Activated B cell treated with CpG ODN at 0.5 μM for 24 hours (primary cell): Measurements from ENCODE around the gene UGCG. TPM values are rescaled to one million over a fixed set of nuclear protein-coding genes. Genes with fewer than 3 reads are reported as not detected.
A peak's percentile ranks its signal among the peaks of the same experiment; 100 is the strongest.

Experiments
- ATAC-seq: fragments of 200-7000 bp; cut with Tn5 transposase; one replicate; pipeline ENCODE4 v1.10.0; 2021; ENCODE audit warnings: low read depth, mild to moderate bottlenecking, moderate library complexity
- CTCF ChIA-PET: fragments of 350-600 bp; sonication (Branson Sonifier 250); formaldehyde crosslinking; loops from one replicate; lab custom pipeline; 2021; ENCODE audit warnings: antibody characterized with exemption; lab: Charles Lee
- POLR2A ChIA-PET: fragments of 350-600 bp; sonication (Branson Sonifier 250); formaldehyde crosslinking; loops from one replicate; lab custom pipeline; 2021; ENCODE audit warnings: antibody characterized with exemption; lab: Charles Lee
- DNase-seq: peaks from one replicate; pipeline ENCODE4 v3.0.0; 2022
- H3K27ac Mint-ChIP-seq: one replicate; pipeline ENCODE4 v1.8.0; 2020; ENCODE audit warnings: mixed read lengths
- H3K27me3 Mint-ChIP-seq: one replicate; pipeline ENCODE4 v1.8.0; 2021; ENCODE audit warnings: mixed read lengths
- H3K36me3 Mint-ChIP-seq: one replicate; pipeline ENCODE4 v1.8.0; 2021; ENCODE audit warnings: low read depth, mixed read lengths
- H3K4me1 Mint-ChIP-seq: one replicate; pipeline ENCODE4 v1.8.0; 2021; ENCODE audit warnings: mixed read lengths
- H3K4me3 Mint-ChIP-seq: one replicate; pipeline ENCODE4 v1.8.0; 2020; ENCODE audit warnings: mild to moderate bottlenecking, mixed read lengths
- H3K9me3 Mint-ChIP-seq: one replicate; pipeline ENCODE4 v1.8.0; 2020; ENCODE audit warnings: mixed read lengths
- CTCF ChIP-seq: fragments of 200-600 bp; IDR thresholded peaks from one replicate; pipeline ENCODE4 v1.8.0; 2022; ENCODE audit warnings: antibody characterized with exemption, mild to moderate bottlenecking
- intact Hi-C: fragments of 100-400 bp; cut with micrococcal nuclease; formaldehyde crosslinking; loops from one replicate; pipeline ENCODE4 v1.15.1; 2024
- total RNA-seq: library from RNA; stranded (reverse); gene quantifications from 2 replicates; pipeline ENCODE4 v1.2.3, GENCODE V29; 2022

Gene UGCG
- total RNA-seq, 1 donor from 2014 or later, result 111 TPM

- no peak overlapping the region for H3K27ac Mint-ChIP-seq
- ChIA-PET POLR2A (no interaction called here), CTCF (no interaction called here)
- ATAC-seq (no peak), DNase-seq (no peak)
- intact Hi-C loops, result loop anchor here (5.0 kb wide), 1 partner anchor 151 kb away; no protein-coding TSS in a partner anchor
- TF ChIP-seq CTCF, result no peak
- no peaks in the 10 kb centered on the region for H3K36me3 Mint-ChIP-seq
- no peaks in the 10 kb centered on the region for H3K27me3 Mint-ChIP-seq
- no peaks in the 10 kb centered on the region for H3K9me3 Mint-ChIP-seq
- H3K4me3 Mint-ChIP-seq, result no peak overlapping the region
- peaks cover 53% of the 10 kb centered on the region for H3K4me1 Mint-ChIP-seq
Measured at GRCh38 chr9:111978616-111979015, 82.0 kb downstream of the UGCG start.

- peaks cover 58% of the 10 kb centered on the region for H3K4me1 Mint-ChIP-seq
- CTCF ChIA-PET, result interaction anchor here (1.2 kb wide), 1 partner anchor 15 kb away, joined by 4 read pairs; no protein-coding TSS in a partner anchor
Measured at GRCh38 chr9:111979561-111979960, 82.9 kb downstream of the UGCG start.

GRCh38 chr9:111980398-111980797 is 83.8 kb downstream of the UGCG start:
- Mint-ChIP-seq H3K9me3 (no peaks in the 10 kb centered on the region), H3K4me3 (no peak overlapping the region), H3K27ac (peak overlapping the region; percentile 16), H3K27me3 (no peaks in the 10 kb centered on the region), H3K4me1 (peaks cover 62% of the 10 kb centered on the region), H3K36me3 (no peaks in the 10 kb centered on the region)
- intact Hi-C loops, result no loop called here
- no peak for DNase-seq
- POLR2A ChIA-PET, result interaction anchor here (1.4 kb wide), 1 partner anchor 95 kb away, joined by 4 read pairs; no protein-coding TSS in a partner anchor
- CTCF ChIA-PET, result interaction anchor here (1.2 kb wide), 1 partner anchor 16 kb away, joined by 4 read pairs; no protein-coding TSS in a partner anchor
- TF ChIP-seq CTCF, result no peak
- ATAC-seq, result no peak

More at GRCh38 chr9:111979561-111979960, 82.9 kb downstream of the UGCG start:
- no peak for TF ChIP-seq CTCF
- no peak overlapping the region for H3K4me3 Mint-ChIP-seq
- ATAC-seq, result no peak
- no peaks in the 10 kb centered on the region for H3K9me3 Mint-ChIP-seq
- H3K36me3 Mint-ChIP-seq, result no peaks in the 10 kb centered on the region
- intact Hi-C loops, result loop anchor here (5.0 kb wide), 1 partner anchor 152 kb away; no protein-coding TSS in a partner anchor
- POLR2A ChIA-PET, result interaction anchor here (0.8 to 1.4 kb wide), 2 partner anchors 35 to 95 kb away, joined by 3 to 4 read pairs; no protein-coding TSS in a partner anchor
- H3K27ac Mint-ChIP-seq, result peak overlapping the region; percentile 13
- DNase-seq, result no peak
- no peaks in the 10 kb centered on the region for H3K27me3 Mint-ChIP-seq

GRCh38 chr9:111983484-111983908 is 86.9 kb downstream of the UGCG start:
- H3K36me3 Mint-ChIP-seq, result no peaks in the 10 kb centered on the region
- H3K4me3 Mint-ChIP-seq, result peak overlapping the region; percentile 55
- ChIA-PET POLR2A (interaction anchor here (0.5 to 7.2 kb wide), 27 partner anchors 10 to 396 kb away, joined by 3 to 120 read pairs (median 5); partner anchors contain the start of genes HSDL2, PTBP3 and UGCG), CTCF (interaction anchor here (0.9 to 1.8 kb wide), 5 partner anchors 10 to 224 kb away, joined by 3 to 11 read pairs (median 5); no protein-coding TSS in a partner anchor)
- ATAC-seq, result peak; percentile 86
- intact Hi-C loops, result loop anchor here (1.0 to 2.0 kb wide), 11 partner anchors 9 to 91 kb away; partner anchors contain the start of gene UGCG
- TF ChIP-seq CTCF, result no peak
- H3K9me3 Mint-ChIP-seq, result no peaks in the 10 kb centered on the region
- peaks cover 66% of the 10 kb centered on the region for H3K4me1 Mint-ChIP-seq
- H3K27me3 Mint-ChIP-seq, result no peaks in the 10 kb centered on the region
- H3K27ac Mint-ChIP-seq, result peak overlapping the region; percentile 97
- DNase-seq, result peak; percentile 44

- Mint-ChIP-seq H3K4me1 (peaks cover 63% of the 10 kb centered on the region), H3K4me3 (peak overlapping the region; percentile 55), H3K9me3 (no peaks in the 10 kb centered on the region), H3K36me3 (no peaks in the 10 kb centered on the region), H3K27me3 (no peaks in the 10 kb centered on the region), H3K27ac (peak overlapping the region; percentile 97)
- ChIA-PET POLR2A (interaction anchor here (0.5 to 7.2 kb wide), 38 partner anchors 9 to 396 kb away, joined by 3 to 120 read pairs (median 6); partner anchors contain the start of genes DNAJC25, HSDL2, PTBP3 and UGCG), CTCF (interaction anchor here (1.0 to 1.8 kb wide), 5 partner anchors 10 to 90 kb away, joined by 3 to 11 read pairs (median 5); no protein-coding TSS in a partner anchor)
- ATAC-seq (peak; percentile 9), DNase-seq (no peak)
- no peak for TF ChIP-seq CTCF
- intact Hi-C loops, result no loop called here
Measured at GRCh38 chr9:111984086-111984802, 87.6 kb downstream of the UGCG start.
